GM18870 (cell line): ENCODE data around the gene RASGRP1.

ENCODE experiments used
- ATAC-seq: cut with Tn5 transposase; IDR thresholded peaks from one replicate; pipeline ENCODE4 v1.9.1; 2021; ENCODE audit warnings: moderate library complexity; ENCODE audit not compliant: unreplicated experiment

Gene RASGRP1

DNA sequence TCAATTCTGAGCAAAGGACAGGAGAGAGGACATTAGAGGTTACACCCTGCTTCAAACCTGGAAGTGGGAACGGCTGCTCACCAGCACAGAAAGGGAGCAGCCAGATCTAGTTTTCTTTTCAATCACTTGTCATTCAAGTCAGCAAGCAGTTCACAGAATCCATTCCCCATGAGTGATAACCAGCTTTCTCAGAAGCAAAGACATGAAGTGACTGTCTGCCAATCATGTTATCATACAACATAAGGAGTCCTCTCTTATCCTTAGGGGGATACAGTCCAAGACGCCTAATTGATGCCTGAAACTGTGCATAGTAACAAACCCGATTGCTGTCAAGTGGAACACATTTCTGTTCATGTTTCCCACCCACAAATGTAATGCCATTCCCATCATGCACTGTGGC is 56.0 kb downstream of the RASGRP1 start:
- no peak for ATAC-seq

DNA sequence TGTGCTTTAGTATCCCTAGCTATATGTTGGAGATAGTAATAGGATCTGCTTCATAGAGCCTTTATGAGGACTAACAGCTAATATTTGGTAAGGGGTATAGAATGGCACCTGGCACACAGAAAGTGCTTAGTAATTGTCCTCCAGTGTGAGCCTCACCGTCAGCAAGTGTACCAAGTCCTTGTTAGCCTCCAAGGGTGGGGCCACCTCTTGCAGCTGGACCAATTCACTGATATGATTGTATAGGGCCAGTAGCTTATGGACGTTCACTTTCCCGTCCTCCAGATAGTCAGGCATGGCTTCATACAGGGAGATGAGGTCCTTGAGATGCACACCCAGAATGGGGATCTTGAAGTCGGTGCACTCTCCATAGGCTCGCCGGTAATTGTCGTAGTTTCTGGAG is 57.0 kb downstream of the RASGRP1 start:
- no peak for ATAC-seq

DNA sequence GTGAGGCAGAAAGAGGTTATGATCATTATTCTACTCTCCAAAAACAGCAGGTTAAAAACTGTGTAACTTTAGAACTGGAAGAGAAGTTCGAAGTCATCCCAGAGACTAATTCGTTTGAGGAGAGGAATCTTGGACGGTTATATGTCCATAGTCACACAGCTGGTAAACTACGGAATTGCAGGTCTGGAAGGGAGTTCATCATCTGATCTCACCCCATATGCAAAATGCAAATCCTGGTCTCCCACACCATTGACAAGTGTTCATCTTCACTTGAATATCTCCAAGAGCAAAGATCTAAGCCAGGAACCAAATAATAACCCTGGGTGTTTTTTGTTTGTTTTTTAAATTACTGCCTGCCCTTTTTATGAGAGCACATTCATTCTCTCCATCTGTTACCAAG is 57.6 kb downstream of the RASGRP1 start:
- ATAC-seq = no peak

DNA sequence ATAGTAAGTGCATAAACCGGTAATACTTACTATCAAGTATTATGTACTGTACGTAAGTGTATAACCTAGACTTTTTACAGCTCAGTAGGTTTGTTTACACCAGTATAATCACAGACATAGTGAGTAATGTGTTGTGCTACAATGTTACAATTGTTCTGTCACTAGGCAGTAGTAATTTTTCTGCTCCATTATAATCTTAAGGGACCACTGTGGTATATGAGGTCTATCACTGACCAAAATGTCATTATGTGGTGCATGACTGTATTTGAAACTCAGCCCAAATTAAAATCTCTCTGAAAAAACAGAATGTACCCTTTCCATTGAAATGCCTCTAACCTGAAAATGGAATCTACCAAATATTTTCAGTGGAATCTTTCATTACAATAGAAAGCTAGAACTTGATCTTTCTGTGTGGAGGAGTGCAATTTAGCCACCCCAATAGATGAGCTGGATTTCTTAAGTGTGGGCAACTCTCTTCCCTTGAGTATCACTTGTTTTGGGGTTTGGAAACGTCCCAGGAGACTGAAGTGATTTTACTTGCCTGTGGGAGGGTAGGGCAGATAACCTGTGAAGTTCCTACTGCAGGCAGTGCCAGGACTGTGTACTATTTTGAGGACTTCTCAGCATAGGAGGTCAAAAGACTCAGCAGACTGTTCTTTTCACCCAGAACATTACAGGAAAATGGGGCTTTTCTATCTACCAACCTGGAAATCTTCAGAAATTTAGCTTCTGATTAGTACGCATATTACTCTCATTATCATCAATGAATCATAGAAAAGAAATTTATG is 59.7 kb downstream of the RASGRP1 start:
- no peak for ATAC-seq

DNA sequence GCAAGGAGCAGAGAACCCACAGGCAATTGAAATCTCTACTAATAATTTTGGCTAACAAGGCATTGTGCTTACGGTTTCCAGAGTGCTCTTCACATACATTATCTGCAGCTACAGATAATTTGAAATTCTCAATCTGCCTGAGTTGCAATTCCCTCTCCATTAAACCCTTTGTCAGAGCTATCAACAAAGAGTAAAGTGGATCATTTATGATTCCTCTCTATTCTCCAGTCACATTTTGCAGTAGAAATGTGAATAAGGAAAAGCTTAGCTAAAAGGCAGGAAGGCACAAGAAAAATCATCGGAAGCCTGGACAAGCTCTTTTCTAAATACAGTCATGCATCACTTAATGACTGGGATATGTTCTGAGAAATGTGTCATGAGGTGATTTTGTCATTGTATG is 61.1 kb downstream of the RASGRP1 start:
- no peak for ATAC-seq

DNA sequence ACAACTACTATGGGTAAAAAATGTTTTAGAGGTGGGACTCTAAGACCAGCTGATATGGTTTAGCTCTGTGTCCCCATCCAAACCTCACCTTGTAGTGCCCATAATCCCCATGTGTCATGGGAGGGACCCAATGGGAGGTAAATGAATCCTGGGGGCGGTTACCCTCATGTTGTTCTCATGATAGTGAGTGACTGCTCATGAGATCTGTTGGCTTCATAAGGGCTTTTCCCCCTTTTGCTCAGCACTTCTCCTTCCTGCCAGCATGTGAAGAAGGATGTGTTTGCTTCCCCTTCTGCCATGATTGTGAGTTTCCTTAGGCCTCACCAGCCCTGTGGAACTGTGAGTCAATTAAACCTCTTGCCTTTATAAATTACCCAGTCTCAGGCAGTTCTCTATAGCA is 65.0 kb downstream of the RASGRP1 start:
- ATAC-seq = no peak

DNA sequence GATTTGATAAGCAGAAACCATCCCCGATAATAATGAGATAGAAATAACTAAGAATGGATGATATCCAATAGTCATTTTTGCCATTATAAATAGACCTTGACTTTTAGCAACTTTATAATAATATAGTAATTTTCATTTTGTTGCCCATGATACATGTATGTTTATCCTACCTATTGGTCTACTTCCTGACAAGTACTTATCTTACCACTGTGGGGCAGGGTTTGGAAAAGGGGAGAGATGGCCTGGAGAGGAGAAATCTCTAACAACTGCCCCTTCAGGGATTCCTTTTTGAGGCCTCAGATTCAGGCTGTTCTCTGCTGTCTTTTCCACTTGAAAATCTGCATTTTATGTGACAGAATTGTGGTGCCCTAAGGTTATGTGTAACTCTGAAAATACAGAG is 68.5 kb downstream of the RASGRP1 start:
- ATAC-seq = no peak

DNA sequence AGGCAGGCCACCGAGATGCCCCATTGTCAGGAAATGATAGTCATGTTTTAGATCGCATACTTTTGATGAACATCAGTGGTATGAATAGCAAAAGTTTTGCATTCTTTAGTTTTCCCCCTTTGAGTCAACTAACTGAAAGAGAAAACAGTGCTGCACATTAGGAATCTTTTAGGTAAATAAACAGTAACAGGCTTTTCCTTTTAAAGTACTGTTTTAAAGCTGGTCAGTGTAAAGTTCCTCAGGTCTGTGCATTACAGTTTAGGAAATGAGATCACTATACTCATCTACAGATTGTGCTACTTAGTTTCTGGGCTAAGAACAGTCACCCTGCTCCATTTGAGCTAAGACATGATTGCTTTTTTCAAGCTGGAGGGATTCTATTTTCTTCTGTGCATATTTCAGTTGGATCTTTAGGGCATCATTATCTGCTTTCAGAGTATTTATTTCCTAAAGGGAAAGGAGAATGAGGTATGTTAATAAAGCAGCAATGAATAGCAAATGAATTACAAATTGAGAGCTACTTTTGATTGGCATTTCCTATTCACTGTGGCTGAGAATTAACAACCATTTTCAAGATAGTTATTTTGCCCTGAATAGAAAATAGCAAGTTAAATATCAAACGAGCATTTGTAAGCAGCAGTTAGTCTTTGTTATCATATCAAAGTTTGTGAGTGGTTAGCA is 74.2 kb downstream of the RASGRP1 start:
- ATAC-seq = no peak

DNA sequence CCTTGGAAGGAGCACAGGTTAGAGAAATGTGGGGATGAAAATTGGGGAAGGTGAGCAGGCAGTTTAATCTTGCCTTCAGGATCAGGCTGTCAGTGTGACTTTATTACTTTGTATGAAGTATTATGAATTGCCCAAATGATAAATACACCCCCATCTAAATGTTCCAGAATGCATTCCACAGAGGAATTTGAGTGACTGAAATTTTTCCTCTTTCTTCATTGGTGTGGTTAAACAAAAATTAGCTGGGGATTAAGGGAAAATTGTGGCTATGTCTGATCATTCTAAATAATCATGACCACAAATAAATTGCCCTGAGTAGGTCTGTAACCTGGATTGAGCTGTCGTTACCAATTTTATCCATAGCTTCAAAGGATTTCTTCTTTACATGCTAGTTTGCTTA is 77.2 kb downstream of the RASGRP1 start:
- no peak for ATAC-seq

DNA sequence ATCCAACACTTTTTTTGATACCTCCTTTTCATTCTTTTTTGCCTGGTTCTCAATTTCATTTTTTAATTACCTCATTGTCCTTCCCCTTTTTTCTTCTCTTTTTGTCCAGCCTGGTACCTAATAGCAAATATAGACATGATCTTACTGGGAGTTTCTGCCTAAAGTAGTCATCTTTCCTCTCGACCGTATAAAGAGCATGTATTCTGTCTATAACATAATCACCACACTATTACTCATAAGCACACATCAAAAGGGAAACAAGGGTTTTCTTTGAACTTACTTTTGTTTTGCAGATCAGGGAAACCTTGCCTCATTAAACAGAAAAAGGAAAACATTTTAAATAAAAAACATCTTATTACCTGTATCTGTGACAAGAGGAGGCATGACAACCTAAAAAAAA is 77.7 kb downstream of the RASGRP1 start:
- ATAC-seq = no peak

DNA sequence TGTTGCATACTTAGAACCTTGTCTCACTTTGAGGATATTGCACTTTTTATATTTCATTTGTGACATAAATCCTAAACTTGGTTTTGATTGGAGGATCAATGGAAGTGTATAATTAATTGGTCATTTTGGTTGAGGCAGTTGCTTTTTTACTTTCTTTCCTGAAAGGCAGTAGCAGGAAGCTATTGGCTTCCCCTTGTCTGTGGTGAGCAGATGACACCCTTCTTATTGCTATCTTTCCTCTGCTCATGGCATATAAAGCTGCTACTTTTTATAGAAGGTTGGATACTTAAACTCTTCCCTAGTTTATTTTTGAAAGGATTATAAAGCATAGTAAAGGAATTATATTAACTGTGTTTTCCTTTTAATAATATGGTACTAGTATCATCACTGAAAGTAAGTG is 82.0 kb downstream of the RASGRP1 start:
- ATAC-seq = no peak

DNA sequence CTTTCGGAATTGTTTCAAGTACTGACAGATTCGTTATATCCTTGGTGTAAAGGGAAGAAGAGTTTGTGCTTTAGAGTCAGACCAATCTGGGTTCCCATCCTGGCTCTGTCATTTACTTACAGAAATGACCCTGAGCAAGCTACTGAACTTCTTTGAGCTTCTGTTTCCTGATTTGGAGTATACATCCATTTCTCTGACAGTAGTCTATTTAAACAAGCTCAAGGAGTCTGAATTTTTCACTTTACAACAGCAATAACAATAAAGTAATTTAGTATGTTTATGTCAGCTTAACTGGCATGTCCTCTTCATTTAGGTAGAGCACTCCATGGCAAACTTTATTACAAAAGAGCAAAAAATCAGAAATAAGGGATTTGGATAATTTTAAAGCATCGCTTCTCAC is 82.9 kb downstream of the RASGRP1 start:
- no peak for ATAC-seq

DNA sequence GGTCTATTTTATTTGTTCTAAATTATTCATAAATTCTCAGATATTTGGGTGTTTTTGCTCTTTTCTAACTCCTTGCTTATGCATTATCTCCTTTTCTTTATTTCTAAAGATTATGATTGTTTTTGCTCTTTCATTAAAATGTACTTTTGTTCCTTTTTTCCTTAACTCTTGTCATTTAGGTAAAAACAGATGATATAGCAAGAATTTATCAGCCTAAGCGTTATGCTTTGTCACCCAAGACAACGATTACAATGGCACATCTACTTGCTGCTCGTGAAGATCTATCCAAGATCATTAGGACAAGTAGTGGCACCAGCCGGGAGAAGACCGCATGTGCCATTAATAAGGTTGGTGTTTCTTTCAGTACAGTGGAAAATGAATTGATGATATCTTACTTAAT is 83.5 kb downstream of the RASGRP1 start:
- ATAC-seq = no peak

DNA sequence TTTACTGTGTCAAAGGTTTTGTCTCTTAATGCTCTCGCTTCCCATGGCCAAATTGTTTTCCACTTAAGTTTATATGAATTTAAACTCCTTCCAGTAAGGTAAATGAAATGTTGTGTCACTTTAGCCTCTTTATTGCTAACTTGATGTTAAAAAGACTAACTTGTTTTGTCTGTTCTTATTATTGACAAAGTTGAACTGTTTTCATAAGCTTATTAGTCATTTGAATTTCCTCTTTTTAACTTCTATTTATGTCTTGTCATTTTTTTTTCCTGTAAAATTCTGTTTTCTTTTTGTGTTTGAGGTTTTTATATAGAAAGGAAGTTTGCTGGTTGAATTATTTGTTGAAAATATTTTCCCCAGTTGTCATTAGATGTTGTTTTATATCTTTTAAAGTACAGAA is 84.9 kb downstream of the RASGRP1 start:
- no peak for ATAC-seq

DNA sequence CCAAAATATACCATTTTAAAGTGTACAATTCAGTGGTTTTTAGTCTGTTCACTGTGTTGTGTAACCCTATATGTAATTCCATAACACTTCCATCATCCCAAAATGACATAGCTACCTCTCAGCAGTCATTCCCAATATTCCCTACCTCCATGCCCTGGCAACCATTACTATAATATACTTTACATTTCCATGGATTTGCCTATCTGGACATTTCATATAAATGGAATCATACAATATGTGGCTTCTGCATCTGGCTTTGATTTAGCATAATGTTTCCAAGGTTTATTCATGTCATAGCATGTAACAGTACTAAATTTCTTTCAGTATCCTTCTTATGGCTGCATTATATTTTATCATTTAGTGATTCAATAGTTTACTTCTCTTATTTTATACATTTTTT is 85.3 kb downstream of the RASGRP1 start:
- ATAC-seq = no peak

DNA sequence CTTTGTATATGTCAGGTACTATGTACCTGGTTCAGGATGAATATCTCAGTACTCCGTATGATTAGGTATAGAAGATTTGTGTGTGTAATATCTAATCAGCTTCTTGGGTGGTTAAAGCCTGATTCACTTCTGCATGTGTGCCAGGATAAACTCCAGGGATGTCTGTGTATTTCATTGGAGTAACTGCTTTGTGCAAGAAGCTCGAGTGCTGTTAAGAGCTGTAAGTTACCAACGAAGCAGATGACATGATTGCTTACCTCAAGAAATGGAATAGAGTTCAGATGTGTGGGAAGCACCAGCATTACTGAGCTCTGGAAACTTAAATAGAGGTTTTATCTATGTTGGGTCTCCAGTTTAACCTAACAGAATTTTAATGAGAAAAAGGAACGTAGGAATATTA is 87.0 kb downstream of the RASGRP1 start:
- no peak for ATAC-seq

DNA sequence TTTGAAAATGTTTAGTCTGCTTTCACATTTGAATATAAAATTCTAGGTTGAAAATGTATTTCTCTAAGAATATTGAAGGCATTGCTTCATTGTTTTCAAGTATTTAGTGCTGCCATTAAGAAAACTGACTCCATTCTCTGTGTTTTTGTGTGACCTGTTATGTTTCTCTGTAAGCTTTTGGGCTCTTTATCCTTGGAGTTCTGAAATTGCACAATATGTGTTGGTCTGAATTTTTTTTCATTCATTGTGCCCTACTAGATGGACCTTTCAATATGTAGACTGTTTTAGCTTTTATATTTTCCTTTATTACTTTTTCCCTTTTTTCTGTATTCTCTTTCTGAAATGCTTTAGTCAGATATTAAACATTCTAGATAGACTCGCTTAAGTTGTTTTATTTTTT is 88.5 kb downstream of the RASGRP1 start:
- ATAC-seq = no peak

DNA sequence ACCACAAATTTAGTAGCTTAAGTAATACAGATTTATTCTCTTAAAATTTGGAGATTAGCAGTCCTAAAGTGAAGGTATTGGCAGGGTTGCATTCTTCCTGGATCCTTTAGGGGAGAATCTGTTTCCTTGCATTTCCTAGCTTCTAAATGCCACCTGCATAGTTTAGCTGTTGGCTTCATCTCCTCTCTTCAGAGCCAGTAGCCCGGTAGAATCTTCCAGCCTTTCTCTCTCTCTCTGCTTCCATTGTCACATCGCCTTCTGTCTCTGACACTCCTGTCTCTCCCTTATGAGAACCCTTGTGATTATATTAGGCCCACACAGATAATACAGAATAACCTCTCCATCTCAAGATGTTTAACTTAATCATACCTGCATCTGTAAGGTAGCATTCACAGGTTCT is 89.3 kb downstream of the RASGRP1 start:
- no peak for ATAC-seq

DNA sequence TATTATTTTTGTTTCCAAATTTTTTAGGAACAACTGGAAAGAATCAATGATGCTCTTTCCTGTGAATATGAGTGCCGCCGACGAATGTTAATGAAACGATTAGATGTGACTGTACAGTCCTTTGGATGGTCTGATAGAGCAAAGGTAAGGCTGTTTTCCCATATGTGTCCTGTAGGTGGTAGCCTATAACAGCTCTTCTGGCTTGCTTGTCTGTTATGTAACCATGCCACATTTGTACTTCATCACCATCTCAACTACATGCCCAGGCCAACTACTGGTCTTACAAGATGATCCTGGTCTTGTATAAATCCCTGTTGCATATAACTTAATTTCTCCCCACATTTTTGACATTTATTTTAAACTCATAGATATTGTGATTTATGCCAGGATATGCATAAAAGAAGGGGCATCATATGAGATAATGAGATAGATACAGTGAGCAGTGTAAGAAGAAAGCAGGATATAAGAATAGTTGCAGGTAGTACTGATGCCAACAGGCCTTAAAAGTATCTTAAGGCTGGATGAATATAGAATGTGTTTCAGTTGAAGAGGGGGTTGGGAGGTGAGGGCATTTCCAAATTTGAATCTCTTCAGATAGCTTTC is 90.4 kb downstream of the RASGRP1 start:
- peak; percentile 92 for ATAC-seq

DNA sequence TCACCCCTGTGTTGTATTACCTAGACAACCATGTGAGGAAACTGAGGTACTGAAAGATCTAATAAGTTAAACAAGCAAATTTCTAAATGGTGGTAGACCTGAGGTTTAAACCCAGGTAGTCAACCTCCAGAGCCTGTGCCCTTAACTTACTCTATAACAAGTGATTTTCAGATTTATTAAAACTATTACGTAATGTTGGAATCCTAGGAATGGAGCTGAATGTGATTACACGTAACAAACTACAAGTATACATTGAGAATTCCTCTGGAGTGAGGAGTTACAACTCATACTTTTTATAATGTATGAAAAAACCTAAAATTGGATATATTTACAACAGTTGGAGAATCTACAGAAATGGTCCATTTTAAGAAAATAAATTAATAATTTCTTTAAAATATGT is 92.6 kb downstream of the RASGRP1 start:
- no peak for ATAC-seq

DNA sequence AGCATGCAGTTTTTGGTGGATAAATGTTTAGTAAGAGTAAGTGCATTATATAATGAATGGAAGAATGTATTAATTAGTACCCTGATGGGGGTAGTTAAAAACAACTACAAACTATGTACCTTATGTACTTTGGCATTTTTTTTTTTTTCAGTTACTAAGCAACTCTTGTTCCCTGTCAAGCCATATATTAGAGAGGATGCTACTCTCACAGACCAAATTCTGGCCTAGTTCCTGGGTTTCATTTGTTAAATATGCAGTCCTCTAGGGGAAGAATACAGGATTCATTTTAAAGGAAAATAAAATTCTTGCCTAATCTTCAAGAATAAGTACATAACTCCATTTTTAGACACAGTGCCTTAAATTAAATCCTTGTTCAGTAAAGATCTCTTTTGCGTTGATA is 93.8 kb downstream of the RASGRP1 start:
- ATAC-seq = no peak

DNA sequence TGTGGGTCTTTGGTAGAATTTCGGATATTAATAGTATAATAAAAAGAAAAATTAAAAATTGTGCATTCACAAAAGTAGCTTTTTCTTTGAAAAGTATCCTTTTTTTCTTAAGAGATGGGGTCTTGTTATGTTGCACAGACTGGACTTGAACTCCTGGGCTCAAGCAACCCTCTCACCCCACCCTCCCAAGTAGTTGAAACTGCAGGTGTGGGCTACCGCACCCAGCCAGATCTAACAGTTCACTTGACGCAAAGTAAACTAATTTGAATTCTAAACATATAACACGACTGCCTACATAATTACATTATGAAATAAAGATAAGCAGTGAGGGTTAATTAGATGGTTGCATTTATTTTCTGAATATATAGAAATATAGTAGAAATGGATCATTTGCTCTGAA is 99.9 kb downstream of the RASGRP1 start:
- no peak for ATAC-seq
